NCI-H2081 treated with DMSO at 0.1 percent for 48 hours (cell line): ENCODE measurements around the gene RBMS1.

Experiments used
- DNase-seq: peaks from one replicate; lab custom pipeline; 2025; lab: John Stamatoyannopoulos, UW

Gene RBMS1

DNA sequence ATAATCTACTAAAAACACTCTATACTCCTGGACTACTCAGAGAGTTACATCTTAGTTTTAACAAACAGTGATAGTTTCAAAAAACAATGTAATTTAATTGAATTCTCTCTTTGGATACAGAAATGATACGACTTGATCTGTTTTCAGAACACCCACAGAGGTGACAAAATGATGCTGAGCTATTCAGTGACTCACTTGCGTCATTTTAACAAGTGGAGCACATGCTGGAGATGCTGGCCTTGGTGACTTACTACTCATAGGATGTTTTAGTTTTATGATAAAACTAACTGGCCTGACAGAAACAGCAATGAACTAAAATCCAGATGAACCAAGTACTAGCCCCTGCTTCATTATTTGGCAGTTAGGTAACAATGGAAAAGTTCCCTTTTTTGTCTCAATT lies 192.2 kb downstream of the RBMS1 start:
- DNase-seq: no peak

- DNase-seq: no peak
These were observed 193.4 kb downstream of the RBMS1 start for GRCh38 chr2:160300203-160300602.

- DNase-seq: no peak
These were observed 194.1 kb downstream of the RBMS1 start for GRCh38 chr2:160299540-160299939.

DNA sequence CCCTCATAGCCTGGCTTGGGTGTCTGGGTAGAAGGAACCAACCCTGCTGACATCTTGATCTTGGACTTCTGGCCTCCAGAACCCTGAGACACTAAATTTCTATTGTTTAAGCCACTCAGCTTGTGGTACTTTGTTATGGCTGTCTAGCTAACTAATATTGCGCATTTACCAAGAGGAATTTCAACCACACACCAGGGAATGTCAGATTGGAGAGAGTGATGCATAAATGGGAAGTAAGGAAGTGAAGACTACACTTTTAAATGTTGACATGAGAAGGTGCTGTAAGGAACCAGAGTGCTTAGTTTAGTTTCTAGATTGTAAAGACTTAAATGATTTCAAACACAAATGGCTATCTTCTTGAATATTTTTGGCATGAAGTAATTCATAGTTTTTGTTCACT lies 194.6 kb downstream of the RBMS1 start:
- no peak for DNase-seq

GRCh38 chr2:160295519-160296207 lies 197.9 kb downstream of the RBMS1 start:
- DNase-seq: no peak

DNA sequence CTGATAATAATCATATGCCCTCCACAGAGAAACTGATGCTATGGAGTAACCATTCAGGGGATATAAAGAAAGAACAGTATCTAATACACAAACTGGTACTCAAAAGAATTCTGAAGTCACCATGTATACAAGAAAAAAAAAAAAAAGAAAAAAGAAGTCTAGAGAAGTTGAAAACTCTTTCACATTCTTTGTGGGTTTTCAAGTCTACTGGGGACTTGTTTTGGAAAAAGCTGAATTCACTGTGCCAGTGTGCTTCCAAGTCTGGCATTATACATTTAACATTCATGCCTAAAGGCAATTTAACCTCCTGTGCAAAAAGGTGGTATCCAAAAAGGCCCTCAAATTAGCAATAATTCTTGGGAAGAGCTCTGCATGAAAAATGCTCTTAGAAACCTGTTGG lies 198.7 kb downstream of the RBMS1 start:
- no peak for DNase-seq

DNA sequence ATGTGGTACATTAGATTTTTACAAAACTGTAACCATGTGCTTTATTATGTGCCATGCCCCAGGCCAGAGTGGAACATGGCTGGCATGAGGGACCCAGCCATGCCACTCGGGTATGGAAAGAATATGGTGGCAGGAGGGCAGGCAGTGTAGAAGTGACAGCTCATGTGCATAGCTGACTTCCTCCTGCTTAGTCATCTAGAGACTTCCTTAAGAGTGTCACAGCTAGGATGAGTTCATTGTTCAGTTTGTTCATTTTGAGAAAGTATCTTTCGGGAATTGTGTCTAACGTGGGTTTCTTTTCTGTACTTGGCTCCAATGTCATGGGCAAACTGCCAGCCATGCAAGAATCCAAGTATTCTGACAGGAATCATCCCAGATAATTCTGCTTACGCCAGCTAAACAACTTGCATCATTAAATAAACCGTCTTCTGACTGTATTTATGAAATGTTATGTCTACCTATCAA lies 199.2 kb downstream of the RBMS1 start:
- DNase-seq: no peak

- DNase-seq: no peak
These were observed 200.1 kb downstream of the RBMS1 start for GRCh38 chr2:160293391-160294091.

GRCh38 chr2:160292225-160292624 lies 201.4 kb downstream of the RBMS1 start:
- DNase-seq: no peak

- DNase-seq: no peak
These were observed 202.2 kb downstream of the RBMS1 start for GRCh38 chr2:160291382-160291781.

- no peak for DNase-seq
These were observed 203.0 kb downstream of the RBMS1 start for GRCh38 chr2:160290598-160290997.

DNA sequence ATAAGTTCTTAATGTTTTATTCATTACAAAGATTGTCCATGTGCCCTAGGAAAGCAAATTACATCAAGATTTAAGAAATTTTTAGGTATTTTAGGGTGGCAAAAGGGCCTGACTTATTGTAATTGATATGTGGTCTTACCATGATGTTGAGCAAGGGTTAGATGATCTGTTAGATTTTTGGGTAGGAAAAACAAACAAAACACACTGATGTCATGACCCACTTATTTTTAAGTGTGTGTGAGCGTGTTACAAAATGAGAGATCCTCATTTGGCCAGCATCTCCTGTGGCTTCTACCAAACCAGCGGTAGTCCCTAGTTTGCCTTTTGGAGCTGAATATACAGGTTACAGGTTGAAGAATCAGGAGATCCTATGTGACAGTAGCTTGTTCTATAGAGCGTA lies 203.8 kb downstream of the RBMS1 start:
- DNase-seq: no peak

GRCh38 chr2:160289126-160289525 lies 204.5 kb downstream of the RBMS1 start:
- no peak for DNase-seq

GRCh38 chr2:160288324-160288723 lies 205.3 kb downstream of the RBMS1 start:
- DNase-seq: no peak

DNA sequence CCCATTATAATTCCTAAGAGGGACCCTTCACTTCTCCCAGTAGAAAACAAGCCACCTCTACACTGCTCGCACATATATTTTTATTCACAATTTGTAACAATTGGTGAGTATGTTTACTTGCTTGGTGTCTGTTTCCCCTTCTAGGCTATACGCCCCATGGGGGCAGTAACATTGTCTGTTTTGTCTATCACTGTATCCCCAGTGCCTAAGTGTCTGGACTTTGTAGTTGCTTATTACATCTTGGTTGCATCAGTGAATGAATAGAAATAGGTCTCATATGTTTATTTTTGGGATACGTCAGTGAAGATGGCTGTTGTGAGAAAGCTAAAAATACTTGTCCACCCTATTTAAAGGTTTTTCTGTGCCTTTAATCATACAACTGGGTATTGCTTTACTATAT lies 206.1 kb downstream of the RBMS1 start:
- DNase-seq: no peak

DNA sequence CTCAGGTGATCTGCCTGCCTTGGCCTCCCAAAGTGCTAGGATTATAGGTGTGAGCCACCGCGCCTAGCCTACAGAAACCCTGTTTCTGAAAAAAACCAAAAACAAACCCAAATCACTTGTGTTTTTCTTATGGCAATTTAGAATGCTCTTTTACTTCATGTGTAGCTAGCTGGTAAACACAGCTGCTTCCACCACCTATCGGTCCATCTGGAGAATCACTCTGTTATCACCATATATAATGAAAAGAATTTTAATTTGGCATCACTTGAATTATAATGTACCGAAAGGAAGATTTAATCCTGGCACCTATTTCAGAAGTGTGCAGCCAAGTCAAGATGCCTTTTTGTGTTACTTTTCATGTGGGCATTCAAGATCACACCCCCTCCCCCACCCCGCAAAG lies 207.1 kb downstream of the RBMS1 start:
- DNase-seq: no peak

GRCh38 chr2:160283675-160284074 lies 209.9 kb downstream of the RBMS1 start:
- DNase-seq: no peak

- DNase-seq: no peak
These were observed 211.5 kb downstream of the RBMS1 start for GRCh38 chr2:160282063-160282580.

GRCh38 chr2:160281213-160281612 lies 212.4 kb downstream of the RBMS1 start:
- DNase-seq: no peak

- no peak for DNase-seq
These were observed 213.7 kb downstream of the RBMS1 start for GRCh38 chr2:160279813-160280465.

GRCh38 chr2:160278879-160279177 lies 214.8 kb downstream of the RBMS1 start:
- no peak for DNase-seq

GRCh38 chr2:160278101-160278878 lies 215.3 kb downstream of the RBMS1 start:
- DNase-seq: no peak
